ENCODE data around the gene ABCA4.

ABCA4 gene

DNA sequence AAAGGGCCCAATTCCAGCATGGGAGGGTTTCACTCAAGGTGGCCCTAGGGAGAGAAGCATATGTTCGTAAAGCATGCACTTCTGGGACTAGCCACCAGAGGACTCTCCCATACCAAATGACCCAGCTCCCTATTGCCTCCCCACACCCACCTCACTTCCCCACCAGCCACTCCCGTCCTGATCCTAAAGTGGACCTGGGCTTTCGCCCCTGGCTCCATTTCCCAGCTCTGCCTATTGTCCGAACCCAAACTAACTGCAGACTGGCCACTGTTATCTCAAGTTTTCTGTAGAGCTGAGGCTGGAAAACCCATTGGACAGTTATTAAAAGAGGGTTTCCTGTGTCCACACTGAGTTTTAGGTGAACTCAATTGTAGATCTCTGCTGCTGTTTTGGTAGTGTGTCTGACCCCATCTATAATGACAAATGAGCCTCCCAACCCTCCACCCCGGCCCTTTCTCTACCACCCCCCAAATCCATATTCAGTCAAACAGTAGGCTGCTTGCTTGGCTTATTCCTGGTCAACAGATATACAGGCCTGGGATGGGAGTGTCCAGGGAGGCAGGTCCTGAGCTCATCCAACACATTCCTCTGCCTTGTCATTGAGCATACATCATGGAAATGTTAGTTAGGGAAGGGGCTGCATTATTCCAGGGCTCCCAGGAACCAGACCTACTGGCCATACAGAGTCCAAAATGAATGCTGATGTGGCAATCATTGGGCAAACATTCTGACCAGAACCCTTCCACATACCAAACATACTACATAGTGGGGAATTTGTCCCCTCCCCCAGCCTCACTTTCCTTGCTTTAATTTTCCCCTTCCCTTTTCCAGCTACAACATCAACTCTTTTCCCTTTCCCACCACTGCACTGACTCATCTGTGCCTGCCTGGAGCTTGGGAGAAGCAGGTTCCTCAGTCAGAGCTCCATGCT, 59.2 kb downstream of the ABCA4 start:
- H3K9me2 ChIP-seq (replicated peaks; ENCODE audit: low read depth, low read length): no peaks in the 10 kb centered on the region
- H3K27me3 ChIP-seq (ENCODE audit: insufficient read depth, low read length, poor library complexity, severe bottlenecking): no peaks in the 10 kb centered on the region
- H3K4me3 ChIP-seq (ENCODE audit: low read length, poor library complexity, severe bottlenecking): no peak overlapping the region
- peaks cover 51% of the 10 kb centered on the region for H3K4me1 ChIP-seq (ENCODE audit: insufficient read depth, low read length, poor library complexity, severe bottlenecking)
- TF ChIP-seq EZH2phosphoT487 (IDR thresholded peaks at IDR 0.05; ENCODE audit: borderline replicate concordance): no peak
- TF ChIP-seq, protein P1, sequence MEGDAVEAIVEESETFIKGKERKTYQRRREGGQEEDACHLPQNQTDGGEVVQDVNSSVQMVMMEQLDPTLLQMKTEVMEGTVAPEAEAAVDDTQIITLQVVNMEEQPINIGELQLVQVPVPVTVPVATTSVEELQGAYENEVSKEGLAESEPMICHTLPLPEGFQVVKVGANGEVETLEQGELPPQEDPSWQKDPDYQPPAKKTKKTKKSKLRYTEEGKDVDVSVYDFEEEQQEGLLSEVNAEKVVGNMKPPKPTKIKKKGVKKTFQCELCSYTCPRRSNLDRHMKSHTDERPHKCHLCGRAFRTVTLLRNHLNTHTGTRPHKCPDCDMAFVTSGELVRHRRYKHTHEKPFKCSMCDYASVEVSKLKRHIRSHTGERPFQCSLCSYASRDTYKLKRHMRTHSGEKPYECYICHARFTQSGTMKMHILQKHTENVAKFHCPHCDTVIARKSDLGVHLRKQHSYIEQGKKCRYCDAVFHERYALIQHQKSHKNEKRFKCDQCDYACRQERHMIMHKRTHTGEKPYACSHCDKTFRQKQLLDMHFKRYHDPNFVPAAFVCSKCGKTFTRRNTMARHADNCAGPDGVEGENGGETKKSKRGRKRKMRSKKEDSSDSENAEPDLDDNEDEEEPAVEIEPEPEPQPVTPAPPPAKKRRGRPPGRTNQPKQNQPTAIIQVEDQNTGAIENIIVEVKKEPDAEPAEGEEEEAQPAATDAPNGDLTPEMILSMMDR (conservative IDR thresholded peaks at IDR 0.05; ENCODE audit: low read length): peak; percentile 98
- no peaks in the 10 kb centered on the region for H3F3A ChIP-seq (ENCODE audit: low read depth)
- peak overlapping the region; percentile 21 for H3K4me2 ChIP-seq (ENCODE audit: low read depth, low read length, poor library complexity, severe bottlenecking)
- no peaks in the 10 kb centered on the region for H3K79me2 ChIP-seq (ENCODE audit: insufficient read depth, low read length)
- H4K20me1 ChIP-seq (ENCODE audit: insufficient read depth, low read length, poor library complexity, severe bottlenecking): no peaks in the 10 kb centered on the region
- H3K9me3 ChIP-seq (ENCODE audit: insufficient read depth, low read depth, low read length): no peaks in the 10 kb centered on the region
- H2AFZ ChIP-seq (ENCODE audit: low read length): peak overlapping the region; percentile 79
- H3K9ac ChIP-seq (ENCODE audit: low read depth, low read length, poor library complexity, severe bottlenecking): peak overlapping the region; percentile 50
- no peaks in the 10 kb centered on the region for H3K36me3 ChIP-seq (ENCODE audit: insufficient read depth, low read length)

DNA sequence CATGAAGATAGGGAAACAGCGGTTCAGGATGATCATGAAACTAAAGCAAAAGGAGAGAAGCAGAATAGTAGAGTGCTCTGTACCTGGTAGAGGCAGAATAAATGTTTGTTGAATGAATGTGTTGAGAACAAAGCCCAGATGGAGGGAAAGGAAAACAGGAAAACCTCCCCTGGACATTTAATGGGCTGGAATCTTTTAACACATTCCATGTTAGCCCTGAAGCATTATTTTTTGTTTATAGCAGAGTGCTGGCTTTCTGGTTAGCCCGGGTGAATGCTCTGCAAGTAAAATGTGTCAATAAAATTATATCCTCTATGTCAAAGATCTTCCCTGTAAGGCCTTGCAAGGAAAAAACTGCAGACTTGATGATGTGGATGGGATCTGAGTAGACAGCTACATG, 60.2 kb downstream of the ABCA4 start:
- H3K4me3 ChIP-seq (ENCODE audit: low read length, poor library complexity, severe bottlenecking): no peak overlapping the region
- H4K20me1 ChIP-seq (ENCODE audit: insufficient read depth, low read length, poor library complexity, severe bottlenecking): no peaks in the 10 kb centered on the region
- peaks cover 40% of the 10 kb centered on the region for H3K4me1 ChIP-seq (ENCODE audit: insufficient read depth, low read length, poor library complexity, severe bottlenecking)
- no peaks in the 10 kb centered on the region for H3K36me3 ChIP-seq (ENCODE audit: insufficient read depth, low read length)
- no peaks in the 10 kb centered on the region for H3K27me3 ChIP-seq (ENCODE audit: insufficient read depth, low read length, poor library complexity, severe bottlenecking)
- H3F3A ChIP-seq (ENCODE audit: low read depth): no peaks in the 10 kb centered on the region
- no peak overlapping the region for H2AFZ ChIP-seq (ENCODE audit: low read length)
- no peaks in the 10 kb centered on the region for H3K79me2 ChIP-seq (ENCODE audit: insufficient read depth, low read length)
- no peaks in the 10 kb centered on the region for H3K9me2 ChIP-seq (replicated peaks; ENCODE audit: low read depth, low read length)
- H3K9ac ChIP-seq (ENCODE audit: low read depth, low read length, poor library complexity, severe bottlenecking): no peak overlapping the region
- H3K4me2 ChIP-seq (ENCODE audit: low read depth, low read length, poor library complexity, severe bottlenecking): no peak overlapping the region
- no peaks in the 10 kb centered on the region for H3K9me3 ChIP-seq (ENCODE audit: insufficient read depth, low read depth, low read length)
- TF ChIP-seq, protein P1 (conservative IDR thresholded peaks at IDR 0.05; ENCODE audit: low read length): no peak
- no peak for TF ChIP-seq EZH2phosphoT487 (IDR thresholded peaks at IDR 0.05; ENCODE audit: borderline replicate concordance)

DNA sequence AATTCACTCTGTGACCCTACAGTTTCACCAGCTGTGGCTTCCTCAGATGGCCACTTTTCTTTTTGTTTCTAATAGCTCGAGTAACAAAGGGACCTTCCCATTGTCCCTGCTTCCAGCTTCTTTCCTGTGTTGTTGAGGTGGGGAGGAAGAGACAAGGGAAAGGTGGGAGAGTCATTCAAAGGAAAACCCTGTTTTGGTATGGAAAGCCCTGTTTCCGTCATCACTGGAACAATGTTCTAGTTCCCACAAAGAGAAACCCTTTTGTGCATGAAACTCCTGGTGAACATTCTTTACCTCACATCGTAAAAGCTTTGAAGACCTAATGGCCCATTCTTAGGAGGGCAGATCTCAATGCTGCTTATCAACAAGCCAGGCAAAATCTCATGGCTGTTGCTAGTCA, 62.2 kb downstream of the ABCA4 start:
- Histone ChIP-seq H3K4me1 (ENCODE audit: insufficient read depth, low read length, poor library complexity, severe bottlenecking) (peaks cover 21% of the 10 kb centered on the region), H3K36me3 (ENCODE audit: insufficient read depth, low read length) (no peaks in the 10 kb centered on the region), H3K4me2 (ENCODE audit: low read depth, low read length, poor library complexity, severe bottlenecking) (no peak overlapping the region), H3K79me2 (ENCODE audit: insufficient read depth, low read length) (no peaks in the 10 kb centered on the region), H3K9me2 (replicated peaks; ENCODE audit: low read depth, low read length) (no peaks in the 10 kb centered on the region), H3K9ac (ENCODE audit: low read depth, low read length, poor library complexity, severe bottlenecking) (no peak overlapping the region), H3F3A (ENCODE audit: low read depth) (no peaks in the 10 kb centered on the region), H3K27me3 (ENCODE audit: insufficient read depth, low read length, poor library complexity, severe bottlenecking) (no peaks in the 10 kb centered on the region), H2AFZ (ENCODE audit: low read length) (no peak overlapping the region), H3K9me3 (ENCODE audit: insufficient read depth, low read depth, low read length) (no peaks in the 10 kb centered on the region), H4K20me1 (ENCODE audit: insufficient read depth, low read length, poor library complexity, severe bottlenecking) (no peaks in the 10 kb centered on the region), H3K4me3 (ENCODE audit: low read length, poor library complexity, severe bottlenecking) (no peak overlapping the region)
- no peak for TF ChIP-seq EZH2phosphoT487 (IDR thresholded peaks at IDR 0.05; ENCODE audit: borderline replicate concordance)
- TF ChIP-seq, protein P1 (conservative IDR thresholded peaks at IDR 0.05; ENCODE audit: low read length): no peak

Data from Loucy (cell line).